Loucy (cell line): ENCODE measurements around the gene DOCK6.

ENCODE experiments used
- H2AFZ ChIP-seq: fragments of 200-600 bp; sonication (generic); 2 replicates; pipeline ENCODE4 v1.6.0; 2016; ENCODE audit warnings: antibody characterized with exemption, mild to moderate bottlenecking, low read length, moderate library complexity
- H3F3A ChIP-seq: fragments of 200-600 bp; 2 replicates; pipeline ENCODE4 v1.6.0; 2016; ENCODE audit warnings: antibody characterized with exemption, low read depth, mild to moderate bottlenecking
- H3K27me3 ChIP-seq: fragments of 200-600 bp; sonication (generic); 2 replicates; pipeline ENCODE4 v1.6.1; 2014; ENCODE audit warnings: low read length, mild to moderate bottlenecking; ENCODE audit not compliant: insufficient read depth, poor library complexity, severe bottlenecking
- H3K36me3 ChIP-seq: fragments of 200-600 bp; sonication (generic); 2 replicates; pipeline ENCODE4 v1.6.1; 2016; ENCODE audit warnings: low read length; ENCODE audit not compliant: insufficient read depth
- H3K4me1 ChIP-seq: fragments of 200-600 bp; sonication (generic); 2 replicates; pipeline ENCODE4 v1.5.1; 2014; ENCODE audit warnings: low read length, mild to moderate bottlenecking; ENCODE audit not compliant: insufficient read depth, poor library complexity, severe bottlenecking
- H3K4me2 ChIP-seq: fragments of 200-600 bp; sonication (generic); 2 replicates; pipeline ENCODE4 v1.6.0; 2014; ENCODE audit warnings: antibody characterized with exemption, low read length, low read depth, mild to moderate bottlenecking; ENCODE audit not compliant: poor library complexity, severe bottlenecking
- H3K4me3 ChIP-seq: fragments of 200-600 bp; sonication (generic); 2 replicates; pipeline ENCODE4 v1.5.1; 2014; ENCODE audit warnings: low read length, mild to moderate bottlenecking, mixed read lengths; ENCODE audit not compliant: poor library complexity, severe bottlenecking
- H3K79me2 ChIP-seq: fragments of 200-600 bp; sonication (generic); 2 replicates; pipeline ENCODE4 v1.6.1; 2014; ENCODE audit warnings: low read length; ENCODE audit not compliant: insufficient read depth
- H3K9ac ChIP-seq: fragments of 200-600 bp; sonication (generic); 2 replicates; pipeline ENCODE4 v1.6.0; 2014; ENCODE audit warnings: mild to moderate bottlenecking, low read depth, low read length, moderate library complexity; ENCODE audit not compliant: poor library complexity, severe bottlenecking
- H3K9me2 ChIP-seq: fragments of 200-600 bp; sonication (generic); replicated peaks from 2 replicates; pipeline ENCODE4 v1.6.1; 2016; ENCODE audit warnings: low read depth, low read length, mixed read lengths
- H3K9me3 ChIP-seq: fragments of 200-600 bp; sonication (generic); 2 replicates; pipeline ENCODE4 v1.6.1; 2014; ENCODE audit warnings: mild to moderate bottlenecking, antibody characterized with exemption, low read length, low read depth; ENCODE audit not compliant: insufficient read depth
- H4K20me1 ChIP-seq: fragments of 200-600 bp; sonication (generic); 2 replicates; pipeline ENCODE4 v1.6.0; 2014; ENCODE audit warnings: antibody characterized with exemption, low read length, mild to moderate bottlenecking; ENCODE audit not compliant: insufficient read depth, poor library complexity, severe bottlenecking
- CTCF ChIP-seq: fragments of 200-600 bp; sonication (generic); conservative IDR thresholded peaks from 2 replicates; pipeline ENCODE4 v1.5.1; 2014; ENCODE audit warnings: mild to moderate bottlenecking, antibody characterized with exemption, low read length
- EZH2phosphoT487 ChIP-seq: fragments of 200-600 bp; IDR thresholded peaks from 2 replicates; pipeline ENCODE4 v1.6.1; 2018; ENCODE audit warnings: antibody characterized with exemption, mild to moderate bottlenecking, moderate library complexity, borderline replicate concordance

The DOCK6 gene

GRCh38 chr19:11227195-11227886, 35.0 kb downstream of the DOCK6 start:
- H3K36me3 ChIP-seq, result no peaks in the 10 kb centered on the region
- no peak overlapping the region for H3K9ac ChIP-seq
- no peaks in the 10 kb centered on the region for H3K9me3 ChIP-seq
- H3K4me3 ChIP-seq, result no peak overlapping the region
- H3K79me2 ChIP-seq, result no peaks in the 10 kb centered on the region
- H3K4me2 ChIP-seq, result no peak overlapping the region
- TF ChIP-seq CTCF (peak; percentile 69), EZH2phosphoT487 (no peak)
- no peaks in the 10 kb centered on the region for H3K4me1 ChIP-seq
- H3F3A ChIP-seq, result no peaks in the 10 kb centered on the region
- no peaks in the 10 kb centered on the region for H4K20me1 ChIP-seq
- no peaks in the 10 kb centered on the region for H3K27me3 ChIP-seq
- no peak overlapping the region for H2AFZ ChIP-seq
- no peaks in the 10 kb centered on the region for H3K9me2 ChIP-seq

GRCh38 chr19:11226716-11227166, 35.6 kb downstream of the DOCK6 start:
- no peaks in the 10 kb centered on the region for H3K4me1 ChIP-seq
- H2AFZ ChIP-seq, result no peak overlapping the region
- H3K27me3 ChIP-seq, result no peaks in the 10 kb centered on the region
- H3K4me3 ChIP-seq, result no peak overlapping the region
- H3K79me2 ChIP-seq, result no peaks in the 10 kb centered on the region
- H3K9me2 ChIP-seq, result no peaks in the 10 kb centered on the region
- H3K4me2 ChIP-seq, result no peak overlapping the region
- no peaks in the 10 kb centered on the region for H4K20me1 ChIP-seq
- no peak for TF ChIP-seq EZH2phosphoT487
- no peak for TF ChIP-seq CTCF
- no peak overlapping the region for H3K9ac ChIP-seq
- no peaks in the 10 kb centered on the region for H3K36me3 ChIP-seq
- no peaks in the 10 kb centered on the region for H3F3A ChIP-seq
- no peaks in the 10 kb centered on the region for H3K9me3 ChIP-seq

GRCh38 chr19:11225815-11226214, 36.5 kb downstream of the DOCK6 start:
- Histone ChIP-seq H3K27me3 (no peaks in the 10 kb centered on the region), H3K4me1 (no peaks in the 10 kb centered on the region), H3K79me2 (no peaks in the 10 kb centered on the region), H3F3A (no peaks in the 10 kb centered on the region), H3K4me3 (no peak overlapping the region), H3K36me3 (no peaks in the 10 kb centered on the region), H4K20me1 (no peaks in the 10 kb centered on the region), H3K9me3 (no peaks in the 10 kb centered on the region), H3K9me2 (no peaks in the 10 kb centered on the region), H3K9ac (no peak overlapping the region), H2AFZ (no peak overlapping the region), H3K4me2 (no peak overlapping the region)
- TF ChIP-seq EZH2phosphoT487 (no peak), CTCF (no peak)
